Stimulated activated CD4-positive, alpha-beta T cell treated with anti-CD3 and anti-CD28 coated beads, Interleukin-2, amount 100 ng/mL, for 4 hours (primary cell): ENCODE data around the gene PDGFA.

Source experiments
- DNase-seq: peaks from one replicate; pipeline ENCODE4 v3.0.0-alpha.2; 2020; ENCODE audit warnings: low read depth

The PDGFA gene

GRCh38 chr7:473870-474604, 45.6 kb downstream of the PDGFA start:
- no peak for DNase-seq

- no peak for DNase-seq
Measured at GRCh38 chr7:473211-473734, 46.4 kb downstream of the PDGFA start.

DNA sequence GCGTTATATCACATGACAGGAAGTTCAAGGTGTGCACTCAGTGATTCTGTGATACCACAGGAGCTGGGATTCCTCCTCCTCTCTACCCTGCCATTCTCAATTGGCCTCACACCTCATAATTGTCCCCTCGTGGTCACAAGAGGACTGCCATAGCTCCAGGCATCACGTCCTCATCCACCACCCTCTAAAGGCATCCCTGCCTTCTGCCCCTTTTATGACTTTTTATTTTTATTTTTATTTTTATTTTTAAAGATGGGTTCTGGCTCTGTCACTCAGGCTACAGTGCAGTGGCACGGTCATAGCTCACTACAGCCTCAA, 47.0 kb downstream of the PDGFA start:
- no peak for DNase-seq

GRCh38 chr7:471866-472639, 47.6 kb downstream of the PDGFA start:
- DNase-seq = no peak

DNA sequence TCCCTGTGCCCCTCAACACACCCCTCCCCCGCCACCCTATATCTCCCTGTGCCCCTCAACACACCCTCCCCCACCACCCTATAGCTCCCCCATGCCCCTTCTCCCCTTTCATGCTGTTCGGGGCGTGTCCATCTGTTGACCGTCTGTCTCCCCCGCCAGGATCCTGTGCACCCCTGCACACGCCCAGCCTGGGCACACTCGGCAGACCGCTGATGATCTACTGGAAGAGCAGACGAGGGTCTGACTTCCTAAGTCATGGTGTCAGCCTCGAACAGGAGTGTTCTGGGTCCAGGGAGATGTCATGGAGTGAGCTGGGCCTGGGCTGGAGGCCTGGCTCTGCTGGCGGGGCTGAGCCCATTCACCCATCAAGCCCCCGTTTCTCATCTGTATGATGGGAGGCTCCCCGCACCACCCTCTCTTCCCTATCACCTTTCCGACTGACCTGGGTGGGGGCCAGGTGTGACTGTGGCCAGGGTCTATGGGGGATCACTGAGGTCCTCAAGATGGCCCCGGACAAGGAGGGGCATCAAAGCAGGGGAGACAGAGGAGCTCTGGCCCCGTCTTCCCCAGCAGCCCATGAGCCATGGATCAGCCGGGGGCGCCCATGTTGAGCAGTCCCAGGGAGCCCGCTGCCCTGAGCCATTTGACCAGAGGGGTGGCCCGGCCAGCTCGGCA, 48.3 kb downstream of the PDGFA start:
- DNase-seq = no peak

- no peak for DNase-seq
Measured at GRCh38 chr7:469563-469961, 50.1 kb downstream of the PDGFA start.

DNA sequence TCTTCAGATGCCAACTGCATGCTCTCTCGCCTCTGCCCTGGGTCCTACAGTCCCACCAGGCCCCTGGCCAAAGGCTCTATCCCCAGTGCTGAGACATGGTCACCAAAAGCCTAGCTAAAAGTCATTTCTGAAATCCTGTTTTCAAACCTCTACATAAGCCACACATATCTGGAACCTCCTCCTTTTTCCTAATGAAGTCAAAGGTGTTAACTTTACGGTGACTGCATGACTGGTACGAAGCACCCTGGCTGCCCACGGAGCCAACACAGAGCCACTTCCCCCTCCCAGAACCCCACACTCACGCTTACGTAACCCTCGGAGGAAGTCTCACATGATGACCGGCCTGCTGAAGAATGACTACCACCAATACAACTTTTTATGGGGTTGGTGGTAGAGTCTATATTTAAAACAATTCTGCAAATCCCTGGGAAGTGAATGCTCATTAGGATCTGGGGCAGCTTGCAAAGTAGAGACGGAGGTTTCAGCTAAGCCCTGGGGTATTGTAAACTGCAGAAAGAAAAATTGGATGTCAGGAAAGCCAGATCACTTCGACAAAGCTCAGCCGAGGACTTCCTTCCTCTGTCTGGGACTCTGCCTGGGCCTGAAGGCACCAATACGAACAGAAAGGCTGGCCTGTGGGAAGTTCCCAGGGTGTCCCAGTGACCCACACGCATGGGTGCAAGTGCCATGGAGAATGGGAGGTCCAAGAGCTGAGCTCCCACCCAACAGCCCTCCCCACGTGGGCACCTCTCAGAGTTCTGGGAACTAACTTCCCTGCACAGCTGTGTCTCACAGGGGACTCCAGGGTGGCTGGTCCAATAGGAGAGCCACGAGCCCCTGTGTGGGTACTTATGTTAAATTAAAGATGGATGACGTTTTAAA, 50.7 kb downstream of the PDGFA start:
- no peak for DNase-seq

DNA sequence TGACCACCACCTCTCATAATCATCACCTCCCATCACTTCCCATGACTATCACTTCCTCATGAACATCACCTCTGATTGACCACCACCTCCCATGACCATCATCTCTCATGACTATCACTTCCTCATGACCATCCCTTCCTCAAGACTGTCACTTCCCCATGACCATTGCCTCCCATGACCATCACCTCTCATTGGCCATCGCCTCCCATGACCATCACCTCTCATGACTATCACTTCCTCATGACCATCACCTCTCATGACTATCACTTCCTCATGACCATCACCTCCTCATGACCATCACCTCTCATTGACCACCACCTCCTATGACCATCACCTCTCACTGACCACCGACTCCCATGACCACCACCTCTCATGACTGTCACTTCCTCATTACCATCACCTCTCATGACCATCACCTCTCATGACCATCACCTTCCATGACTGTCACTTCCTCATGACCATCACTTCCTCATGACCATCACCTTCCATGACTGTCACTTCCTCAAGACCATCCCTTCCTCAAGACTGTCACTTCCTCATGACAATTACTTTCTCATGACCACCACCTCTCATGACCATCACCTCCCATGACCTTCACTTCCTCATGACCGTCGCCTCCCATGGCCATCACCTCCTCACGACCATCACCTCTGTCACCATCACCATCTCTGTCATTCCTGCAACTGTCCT, 51.6 kb downstream of the PDGFA start:
- DNase-seq = no peak

- no peak for DNase-seq
Measured at GRCh38 chr7:467393-467828, 52.2 kb downstream of the PDGFA start.

GRCh38 chr7:466465-467191, 53.0 kb downstream of the PDGFA start:
- DNase-seq = no peak

- no peak for DNase-seq
Measured at GRCh38 chr7:465710-466400, 53.8 kb downstream of the PDGFA start.

DNA sequence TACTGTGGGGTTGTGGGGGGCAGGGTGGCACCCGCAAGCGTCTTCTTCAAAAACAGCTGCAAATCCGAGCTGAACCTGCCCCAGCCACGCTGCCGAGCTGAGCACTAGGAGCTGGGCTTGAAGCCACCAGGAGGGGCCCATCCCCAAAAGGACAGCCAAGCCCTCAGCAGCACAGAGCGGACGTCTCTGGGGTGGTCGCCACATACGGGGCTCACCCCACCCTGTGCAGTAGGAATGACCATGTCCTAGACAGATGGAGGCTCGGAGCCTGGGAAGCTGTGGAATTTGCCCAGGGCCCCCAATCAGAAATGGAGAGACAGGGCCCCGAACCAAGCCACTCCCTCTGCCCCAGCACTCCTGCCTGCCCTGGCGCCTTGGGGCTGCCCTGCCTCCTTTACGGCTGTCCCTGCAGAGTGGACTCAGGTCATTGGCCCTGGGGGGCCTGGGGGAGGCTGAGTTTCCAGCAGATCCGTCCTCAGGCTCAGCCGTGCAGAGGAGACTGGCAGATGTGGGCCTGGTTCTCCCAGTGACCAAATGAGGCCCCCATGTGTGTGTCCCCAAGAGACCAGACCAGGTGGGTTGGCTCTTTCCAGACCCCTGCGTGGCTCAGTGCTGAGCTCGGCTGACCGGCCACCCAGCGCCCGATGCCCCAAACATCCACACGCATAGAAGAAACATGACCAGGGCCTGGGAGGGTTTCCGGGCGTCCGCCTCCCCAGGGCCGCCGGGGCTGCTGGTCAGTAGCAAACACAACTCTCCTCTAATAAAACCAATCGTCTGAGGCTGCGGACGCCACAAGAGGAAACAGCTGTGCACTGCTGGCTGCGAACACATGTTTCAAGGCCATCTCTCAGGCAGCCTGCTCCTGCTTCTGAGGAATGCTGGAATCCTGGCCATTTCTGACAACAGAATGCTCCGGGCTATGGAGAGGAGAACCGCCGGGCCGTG, 54.9 kb downstream of the PDGFA start:
- no peak for DNase-seq

- DNase-seq = no peak
Measured at GRCh38 chr7:463817-464453, 55.7 kb downstream of the PDGFA start.

DNA sequence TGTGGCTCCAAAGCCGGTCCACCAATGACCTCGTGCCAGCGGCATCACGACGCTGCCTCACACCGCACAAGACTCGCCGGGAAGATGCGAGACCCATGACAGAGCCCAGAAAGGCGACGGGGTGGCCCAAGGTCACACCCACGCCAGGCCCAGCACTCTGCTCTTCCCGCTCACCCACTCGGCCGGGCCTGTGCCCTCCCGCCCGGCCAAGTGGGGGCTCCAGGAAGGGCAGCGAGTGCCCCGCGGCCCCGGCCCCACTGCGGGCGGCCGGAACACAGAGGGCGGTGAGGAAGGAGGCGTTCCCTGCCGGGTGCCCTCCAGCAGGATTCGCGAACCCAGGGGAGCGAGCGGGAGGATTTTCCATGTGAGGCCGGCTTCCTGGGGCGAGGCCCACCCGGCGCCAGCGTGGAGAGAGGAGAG, 56.3 kb downstream of the PDGFA start:
- DNase-seq = no peak

- no peak for DNase-seq
Measured at GRCh38 chr7:462173-463103, 57.2 kb downstream of the PDGFA start.

DNA sequence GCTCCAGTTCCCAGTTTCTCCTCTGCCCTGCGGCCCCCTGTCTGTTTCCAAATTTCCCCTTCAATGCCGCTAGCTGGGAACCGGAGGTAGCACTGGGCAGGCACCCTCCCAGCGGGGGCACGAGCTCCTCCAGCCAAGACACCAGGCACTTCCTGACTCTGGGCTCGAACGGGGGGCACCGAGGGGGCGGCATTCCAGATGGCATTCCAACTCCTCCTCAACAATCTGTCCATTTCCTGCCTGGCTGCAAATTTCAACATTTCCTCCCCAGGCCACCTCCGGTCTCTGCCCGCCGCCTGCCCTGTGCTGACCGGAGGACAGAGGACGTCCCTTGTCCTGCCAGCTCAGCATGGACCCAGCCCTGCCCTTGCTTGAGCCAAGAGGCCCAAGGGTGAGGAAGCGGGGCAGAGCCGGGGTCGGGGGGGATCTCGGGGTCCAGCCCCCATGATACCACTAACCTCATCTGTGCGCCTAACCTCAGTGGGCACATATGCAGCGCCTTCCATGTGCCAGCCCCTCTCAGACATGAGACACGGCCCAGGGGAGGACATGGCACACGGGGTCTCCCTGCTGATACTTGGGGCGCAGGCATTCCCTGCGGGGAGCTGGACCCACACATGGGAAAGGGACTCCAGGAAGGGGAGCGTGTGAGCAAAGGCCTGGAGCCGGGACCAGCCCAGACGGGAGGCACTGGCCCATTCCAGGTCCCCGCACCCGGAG, 58.0 kb downstream of the PDGFA start:
- DNase-seq = no peak

- no peak for DNase-seq
Measured at GRCh38 chr7:461117-461452, 58.6 kb downstream of the PDGFA start.
